Mesothelial cell of epicardium (in vitro differentiated cells): Measurements from ENCODE around the gene NLRP10. TPM values are rescaled to one million over a fixed set of nuclear protein-coding genes. Genes with fewer than 3 reads are reported as not detected.
A peak's percentile ranks its signal among the peaks of the same experiment; 100 is the strongest.

Source experiments
- DNase-seq, 2 experiments: peaks; one replicate each; pipeline ENCODE4 v3.0.0; 2021; ENCODE audit warnings: low spot score in 2 of 2; ENCODE audit not compliant: unreplicated experiment in 2 of 2
- H3K27ac Mint-ChIP-seq: 2 replicates; pipeline ENCODE4 v1.8.0; 2021; ENCODE audit warnings: mixed read lengths
- H3K27me3 Mint-ChIP-seq: 2 replicates; pipeline ENCODE4 v1.8.0; 2021; ENCODE audit warnings: low read depth, mixed read lengths
- H3K36me3 Mint-ChIP-seq: 2 replicates; pipeline ENCODE4 v1.8.0; 2021; ENCODE audit warnings: mixed read lengths
- H3K4me1 Mint-ChIP-seq: 2 replicates; pipeline ENCODE4 v1.8.0; 2021; ENCODE audit warnings: mixed read lengths
- H3K4me3 Mint-ChIP-seq: 2 replicates; pipeline ENCODE4 v1.8.0; 2021; ENCODE audit warnings: mild to moderate bottlenecking, moderate library complexity, mixed read lengths
- H3K9me3 Mint-ChIP-seq: 2 replicates; pipeline ENCODE4 v1.8.0; 2021; ENCODE audit warnings: mixed read lengths
- CTCF ChIP-seq: fragments of 200-600 bp; sonication (generic); IDR thresholded peaks from one replicate; pipeline ENCODE4 v1.5.0; 2021; ENCODE audit warnings: antibody characterized with exemption; ENCODE audit not compliant: unreplicated experiment
- total RNA-seq: library from RNA; stranded (reverse); gene quantifications from 3 replicates; pipeline ENCODE4 v1.2.1, GENCODE V29; 2021

NLRP10 gene
- total RNA-seq, 1 donor from 2014 or later, result not detected

- Mint-ChIP-seq H3K27ac (no peak overlapping the region), H3K36me3 (no peaks in the 10 kb centered on the region), H3K9me3 (no peaks in the 10 kb centered on the region), H3K4me3 (no peak overlapping the region), H3K27me3 (no peaks in the 10 kb centered on the region), H3K4me1 (peaks cover 8% of the 10 kb centered on the region)
- DNase-seq, result no peak
- TF ChIP-seq CTCF, result no peak
Observed at GRCh38 chr11:7982582-7983119, 17.4 kb upstream of the NLRP10 start.

GRCh38 chr11:7981619-7982157 is 16.4 kb upstream of the NLRP10 start:
- Mint-ChIP-seq H3K27ac (no peak overlapping the region), H3K27me3 (no peaks in the 10 kb centered on the region), H3K36me3 (no peaks in the 10 kb centered on the region), H3K4me3 (no peak overlapping the region), H3K9me3 (no peaks in the 10 kb centered on the region), H3K4me1 (peaks cover 8% of the 10 kb centered on the region)
- no peak for TF ChIP-seq CTCF
- DNase-seq, result no peak

- Mint-ChIP-seq H3K4me3 (no peak overlapping the region), H3K36me3 (no peaks in the 10 kb centered on the region), H3K27ac (peak overlapping the region; percentile 55), H3K9me3 (no peaks in the 10 kb centered on the region), H3K27me3 (no peaks in the 10 kb centered on the region), H3K4me1 (peaks cover 12% of the 10 kb centered on the region)
- no peak for TF ChIP-seq CTCF
- DNase-seq, result no peak
Observed at GRCh38 chr11:7977232-7977917, 12.1 kb upstream of the NLRP10 start.

GRCh38 chr11:7974668-7975067 is 9.4 kb upstream of the NLRP10 start:
- H3K4me1 Mint-ChIP-seq, result peaks cover 17% of the 10 kb centered on the region
- no peaks in the 10 kb centered on the region for H3K36me3 Mint-ChIP-seq
- TF ChIP-seq CTCF, result no peak
- H3K27me3 Mint-ChIP-seq, result no peaks in the 10 kb centered on the region
- no peak for DNase-seq
- H3K9me3 Mint-ChIP-seq, result no peaks in the 10 kb centered on the region
- no peak overlapping the region for H3K4me3 Mint-ChIP-seq
- H3K27ac Mint-ChIP-seq, result peak overlapping the region; percentile 70

GRCh38 chr11:7973011-7973410 is 7.8 kb upstream of the NLRP10 start:
- no peaks in the 10 kb centered on the region for H3K27me3 Mint-ChIP-seq
- peak overlapping the region; percentile 58 for H3K27ac Mint-ChIP-seq
- H3K4me1 Mint-ChIP-seq, result peaks cover 33% of the 10 kb centered on the region
- no peaks in the 10 kb centered on the region for H3K36me3 Mint-ChIP-seq
- no peak overlapping the region for H3K4me3 Mint-ChIP-seq
- DNase-seq, result no peak
- TF ChIP-seq CTCF, result no peak
- H3K9me3 Mint-ChIP-seq, result no peaks in the 10 kb centered on the region
